OCI-M1 (cell line): ENCODE measurements around the gene GLRA3.
A peak's percentile ranks its signal among the peaks of the same experiment; 100 is the strongest.
"Not testable (repeated sequence)": the region's sequence is repeated elsewhere in the genome, so short reads cannot be mapped to it uniquely, and the experiment has no call there.

Experiments
- DNase-seq: peaks from one replicate; lab custom pipeline; 2025; lab: John Stamatoyannopoulos, UW

The GLRA3 gene

GRCh38 chr4:174654634-174655033 is 174.4 kb downstream of the GLRA3 start:
- peak; percentile 89 for DNase-seq

- DNase-seq = no peak
These were observed 178.2 kb downstream of the GLRA3 start for GRCh38 chr4:174650711-174651355.

- no peak for DNase-seq
These were observed 180.2 kb downstream of the GLRA3 start for GRCh38 chr4:174648812-174649211.

GRCh38 chr4:174646326-174646725 is 182.7 kb downstream of the GLRA3 start:
- DNase-seq = no peak

GRCh38 chr4:174640146-174640545 is 188.9 kb downstream of the GLRA3 start:
- no peak for DNase-seq

- DNase-seq = peak; percentile 58
These were observed 193.3 kb downstream of the GLRA3 start for GRCh38 chr4:174635732-174636131.

- peak; percentile 53 for DNase-seq
These were observed 195.6 kb downstream of the GLRA3 start for GRCh38 chr4:174633399-174633798.

- peak; percentile 82 for DNase-seq
These were observed 196.9 kb downstream of the GLRA3 start for GRCh38 chr4:174631901-174632758.

GRCh38 chr4:174629907-174630450 is 199.1 kb downstream of the GLRA3 start:
- DNase-seq = not testable (repeated sequence)

- no peak for DNase-seq
These were observed 199.8 kb downstream of the GLRA3 start for GRCh38 chr4:174629265-174629664.

- DNase-seq = no peak
These were observed 200.9 kb downstream of the GLRA3 start for GRCh38 chr4:174628191-174628590.

GRCh38 chr4:174627473-174627872 is 201.6 kb downstream of the GLRA3 start:
- no peak for DNase-seq

GRCh38 chr4:174626342-174627008 is 202.6 kb downstream of the GLRA3 start:
- no peak for DNase-seq

- DNase-seq = no peak
These were observed 212.4 kb downstream of the GLRA3 start for GRCh38 chr4:174616661-174617060.

GRCh38 chr4:174613979-174614378 is 215.1 kb downstream of the GLRA3 start:
- peak; percentile 48 for DNase-seq

GRCh38 chr4:174611792-174612191 is 217.3 kb downstream of the GLRA3 start:
- DNase-seq = peak; percentile 53

- DNase-seq = no peak
These were observed 221.3 kb downstream of the GLRA3 start for GRCh38 chr4:174607792-174608191.

GRCh38 chr4:174604198-174604597 is 224.8 kb downstream of the GLRA3 start:
- DNase-seq = peak; percentile 57

GRCh38 chr4:174600391-174600790 is 228.7 kb downstream of the GLRA3 start:
- no peak for DNase-seq

GRCh38 chr4:174598800-174599199 is 230.2 kb downstream of the GLRA3 start:
- no peak for DNase-seq

GRCh38 chr4:174596513-174596912 is 232.5 kb downstream of the GLRA3 start:
- DNase-seq = no peak

GRCh38 chr4:174595141-174595929 is 233.7 kb downstream of the GLRA3 start:
- no peak for DNase-seq
